HCT116 (cell line): ENCODE measurements around the gene ZNF800. TPM values are rescaled to one million over a fixed set of nuclear protein-coding genes. Genes with fewer than 3 reads are reported as not detected.

Source experiments
- ATAC-seq: fragments of 200-7000 bp; cut with Tn5 transposase; 2 replicates; pipeline ENCODE4 v1.9.1; 2020; ENCODE audit warnings: mild to moderate bottlenecking, moderate library complexity
- BruUV-seq: library from RNA; stranded (reverse); fragments of 400-500 nt; replicated peaks from 2 replicates; lab custom pipeline; 2021; lab: Mats Ljungman, UMichigan
- CTCF ChIA-PET: fragments of 300-600 bp; sonication (Branson Sonifier 250); formaldehyde crosslinking; loops from one replicate; lab custom pipeline; 2021; ENCODE audit warnings: antibody characterized with exemption; lab: Charles Lee
- POLR2A ChIA-PET: fragments of 300-600, 350-600 bp; sonication (Branson Sonifier 250); formaldehyde crosslinking; loops from one replicate; lab custom pipeline; 2021; ENCODE audit warnings: antibody characterized with exemption; lab: Charles Lee
- RAD21 ChIA-PET, 2 experiments: fragments of 300-600 bp; sonication (Branson Sonifier 250); formaldehyde crosslinking; loops; one replicate each; lab custom pipeline; 2023; ENCODE audit warnings: low total read pairs in 2 of 2; ENCODE audit not compliant: uncharacterized antibody in 2 of 2, unreplicated experiment in 2 of 2, low non-redundant PET in 1 of 2; lab: Charles Lee
- DNase-seq: peaks from one replicate; pipeline ENCODE4 v3.0.0-alpha.2; 2010; ENCODE audit warnings: low read depth, low spot score
- H2AFZ ChIP-seq: fragments of 200-600 bp; shearing (Covaris generic), sonication (generic); 2 replicates; pipeline ENCODE4 v1.6.1; 2017; ENCODE audit warnings: low read depth, mixed run types, mixed read lengths, antibody characterized with exemption, low read length; ENCODE audit not compliant: poor library complexity, severe bottlenecking
- H3K27ac ChIP-seq: 2 replicates; pipeline ENCODE4 v1.5.1; 2012; ENCODE audit warnings: low read depth, low read length
- H3K27me3 ChIP-seq: fragments of 200-600 bp; sonication (generic); 2 replicates; pipeline ENCODE4 v1.6.1; 2016; ENCODE audit warnings: mixed run types, low read length, mixed read lengths; ENCODE audit not compliant: insufficient read depth
- H3K36me3 ChIP-seq, 2 experiments: fragments of 200-500 bp in 1 of 2; fragments of 200-600 bp in 1 of 2; sonication (Bioruptor generic) in 1 of 2; sonication (generic) in 1 of 2; 2 replicates each; pipeline versions ENCODE4 v1.5.1 to v1.6.1; 2014 to 2016; ENCODE audit warnings: low read length in 2 of 2, inconsistent platforms in 1 of 2, mixed read lengths in 1 of 2, mixed run types in 1 of 2; ENCODE audit not compliant: insufficient read depth in 2 of 2, control insufficient read depth in 1 of 2
- H3K4me1 ChIP-seq, 2 experiments: fragments of 200-600 bp in 1 of 2; sonication (generic) in 1 of 2; 2 replicates each; pipeline versions ENCODE4 v1.5.1 to v1.6.1; 2012 to 2017; ENCODE audit warnings: low read length in 2 of 2, inconsistent platforms in 1 of 2, mild to moderate bottlenecking in 1 of 2, mixed read lengths in 1 of 2, mixed run types in 1 of 2, moderate library complexity in 1 of 2; ENCODE audit not compliant: insufficient read depth in 2 of 2, control insufficient read depth in 1 of 2
- H3K4me2 ChIP-seq: fragments of 200-600 bp; sonication (generic); 2 replicates; pipeline ENCODE4 v1.6.1; 2017; ENCODE audit warnings: mixed run types, low read length, mixed read lengths
- H3K4me3 ChIP-seq, 2 experiments: fragments of 200-600 bp in 1 of 2; sonication (generic) in 1 of 2; replicated peaks in 1 of 2; 2 replicates each; pipeline ENCODE4 v1.5.1; 2011 to 2016; ENCODE audit warnings: low read length in 2 of 2, control low read depth in 1 of 2, low read depth in 1 of 2, mild to moderate bottlenecking in 1 of 2, mixed read lengths in 1 of 2, mixed run types in 1 of 2
- H3K79me2 ChIP-seq: fragments of 200-600 bp; sonication (generic); 2 replicates; pipeline ENCODE4 v1.6.1; 2017; ENCODE audit warnings: mild to moderate bottlenecking, mixed run types, low read length, moderate library complexity, mixed read lengths; ENCODE audit not compliant: insufficient read depth
- H3K9ac ChIP-seq: fragments of 200-600 bp; sonication (generic); 2 replicates; pipeline ENCODE4 v1.6.1; 2016; ENCODE audit warnings: low read length, mixed read lengths
- H3K9me2 ChIP-seq: fragments of 200-600 bp; sonication (generic), shearing (Covaris generic); 2 replicates; pipeline ENCODE4 v1.6.1; 2017; ENCODE audit warnings: mixed run types, mild to moderate bottlenecking, moderate library complexity; ENCODE audit not compliant: insufficient read depth
- H3K9me3 ChIP-seq, 2 experiments: fragments of 200-500 bp in 1 of 2; fragments of 200-600 bp in 1 of 2; sonication (Bioruptor generic) in 1 of 2; sonication (generic) in 1 of 2; 2 replicates each; pipeline ENCODE4 v1.6.1; 2014 to 2017; ENCODE audit warnings: low read length in 2 of 2, mixed read lengths in 2 of 2, inconsistent platforms in 1 of 2, low read depth in 1 of 2, mild to moderate bottlenecking in 1 of 2, mixed run types in 1 of 2, moderate library complexity in 1 of 2; ENCODE audit not compliant: control insufficient read depth in 1 of 2, insufficient read depth in 1 of 2
- H4K20me1 ChIP-seq: fragments of 200-600 bp; sonication (generic), shearing (Covaris generic); 2 replicates; pipeline ENCODE4 v1.6.1; 2017; ENCODE audit warnings: mixed run types, mild to moderate bottlenecking, moderate library complexity; ENCODE audit not compliant: insufficient read depth
- CTCF ChIP-seq, 3 experiments: fragments of 200-600 bp in 1 of 3; sonication (generic) in 1 of 3; IDR thresholded peaks in 2 of 3; conservative IDR thresholded peaks in 1 of 3; 2 replicates each; pipeline ENCODE4 v1.5.1; 2012 to 2017; ENCODE audit warnings: low read depth in 2 of 3, low read length in 2 of 3, antibody characterized with exemption in 1 of 3, borderline replicate concordance in 1 of 3, control low read depth in 1 of 3, mild to moderate bottlenecking in 1 of 3, mixed read lengths in 1 of 3, mixed run types in 1 of 3, moderate library complexity in 1 of 3; ENCODE audit not compliant: insufficient read depth in 1 of 3
- EGR1 ChIP-seq: IDR thresholded peaks from 2 replicates; pipeline ENCODE4 v1.6.1; 2012; ENCODE audit warnings: low read depth
- ELF1 ChIP-seq: IDR thresholded peaks from 2 replicates; pipeline ENCODE4 v1.6.1; 2012; ENCODE audit warnings: low read depth, borderline replicate concordance
- EZH2 ChIP-seq: fragments of 200-600 bp; sonication (generic); IDR thresholded peaks from 2 replicates; pipeline ENCODE4 v1.6.1; 2017; ENCODE audit warnings: antibody characterized with exemption, mixed run types
- FOSL1 ChIP-seq: IDR thresholded peaks from 2 replicates; pipeline ENCODE4 v1.6.1; 2012; ENCODE audit warnings: low read depth
- JUND ChIP-seq: IDR thresholded peaks from 2 replicates; pipeline ENCODE4 v1.6.1; 2012
- POLR2A ChIP-seq: IDR thresholded peaks from 2 replicates; pipeline ENCODE4 v1.7.0; 2011; ENCODE audit warnings: borderline replicate concordance; ENCODE audit not compliant: insufficient read depth, insufficient read length; ENCODE audit errors: extremely low read depth
- POLR2AphosphoS5 ChIP-seq: IDR thresholded peaks from 2 replicates; pipeline ENCODE4 v1.6.1; 2011; ENCODE audit warnings: mild to moderate bottlenecking, low read depth, low read length, moderate library complexity
- SIN3A ChIP-seq: IDR thresholded peaks from 2 replicates; pipeline ENCODE4 v1.6.1; 2012; ENCODE audit warnings: low read depth
- SRF ChIP-seq: IDR thresholded peaks from 2 replicates; pipeline ENCODE4 v1.6.1; 2012; ENCODE audit warnings: low read depth
- YY1 ChIP-seq: IDR thresholded peaks from 2 replicates; pipeline ENCODE4 v1.6.1; 2011; ENCODE audit warnings: low read length, low read depth, moderate library complexity, mild to moderate bottlenecking; ENCODE audit not compliant: insufficient replicate concordance; ENCODE audit errors: extremely low read depth
- ZBTB33 ChIP-seq: IDR thresholded peaks from 2 replicates; pipeline ENCODE4 v1.6.1; 2011; ENCODE audit warnings: mild to moderate bottlenecking, low read length, moderate library complexity; ENCODE audit not compliant: insufficient replicate concordance; ENCODE audit errors: extremely low read depth
- ZFX ChIP-seq: fragments of 450-650 bp; IDR thresholded peaks from 2 replicates; pipeline ENCODE4 v1.6.1; 2017
- ZNF274 ChIP-seq: fragments of 200-500 bp; sonication (Bioruptor generic); IDR thresholded peaks from 2 replicates; pipeline ENCODE4 v1.6.1; 2014; ENCODE audit warnings: mild to moderate bottlenecking, low read depth, low read length, inconsistent platforms
- intact Hi-C: fragments of 100-400 bp; cut with micrococcal nuclease; formaldehyde crosslinking; loops from 2 replicates; pipeline ENCODE4 v1.10.0; 2022
- total RNA-seq: library from RNA; stranded (reverse); gene quantifications from one replicate; pipeline ENCODE4 v1.2.1, GENCODE V29; 2021; ENCODE audit not compliant: unreplicated experiment
- TF ChIP-seq, protein P1 (sequence below): IDR thresholded peaks from 2 replicates; pipeline ENCODE4 v1.6.1; 2012

Gene ZNF800
- total RNA-seq, 1 experiment from 2014 or later, result 30.9 TPM

DNA sequence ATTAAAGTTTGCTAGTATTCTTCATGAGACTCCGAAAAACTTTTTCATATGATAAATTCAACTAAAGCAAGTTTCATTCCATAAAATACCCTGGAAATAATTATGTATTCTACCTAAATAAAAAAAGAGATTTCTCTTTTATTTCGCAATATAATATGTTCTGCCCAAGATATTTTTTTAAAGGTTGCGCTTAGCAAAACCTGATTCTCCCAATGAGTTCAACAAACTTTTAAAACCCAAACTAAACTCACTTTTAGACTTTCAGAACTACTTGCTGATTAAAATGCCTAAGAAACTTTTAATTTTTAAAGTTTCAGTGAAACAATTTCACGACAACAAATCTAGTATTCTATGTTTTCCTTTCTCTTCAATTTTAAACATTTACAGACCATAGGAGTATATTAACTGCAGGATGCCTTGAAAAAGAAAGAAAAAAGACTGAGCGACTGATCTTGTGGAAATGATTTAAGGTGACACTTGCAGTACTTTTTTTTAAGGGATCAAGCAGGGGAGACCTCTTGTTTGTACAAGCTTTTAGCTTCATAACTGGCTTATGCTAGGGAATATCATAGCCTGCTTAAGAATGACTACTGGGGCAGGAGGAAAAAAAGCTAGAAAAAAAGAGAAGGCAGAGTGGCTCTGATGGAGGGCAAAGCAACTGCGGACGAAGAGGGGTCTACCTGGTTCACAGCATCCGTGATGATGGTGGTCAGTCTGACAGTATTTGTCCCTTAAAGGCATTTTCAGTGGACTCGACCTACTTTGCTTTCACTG lies 1.5 kb downstream of the ZNF800 start:
- CTCF ChIA-PET, result no interaction called here
- H3K27me3 ChIP-seq, result no peaks in the 10 kb centered on the region
- H3K79me2 ChIP-seq, result peaks cover 63% of the 10 kb centered on the region
- no peaks in the 10 kb centered on the region for H3K9me3 ChIP-seq
- H3K9ac ChIP-seq, result peak overlapping the region; percentile 90
- H3K4me1 ChIP-seq, result peaks cover 4 to 13% of the 10 kb centered on the region in 2 experiments; a peak in 3 of 4 replicates
- H3K9me2 ChIP-seq, result no peaks in the 10 kb centered on the region
- DNase-seq (no peak), ATAC-seq (no peak)
- no peak overlapping the region for H2AFZ ChIP-seq
- peaks cover 7 to 18% of the 10 kb centered on the region in 2 experiments for H3K36me3 ChIP-seq
- H4K20me1 ChIP-seq, result no peaks in the 10 kb centered on the region
- H3K4me3 ChIP-seq, result peak overlapping the region; percentile 78 to 82
- TSS peak; percentile 60 for BruUV-seq
- RAD21 ChIA-PET, result no interaction called here
- H3K27ac ChIP-seq, result peak overlapping the region; percentile 57
- TF ChIP-seq EZH2, result no peak
- H3K4me2 ChIP-seq, result peak overlapping the region; percentile 96
- POLR2A ChIA-PET, result no interaction called here
- intact Hi-C loops, result loop anchor here (5.0 kb wide), 1 partner anchor 196 kb away; the partner anchor contains the start of genes ARF5 and GCC1

- Histone ChIP-seq H3K9ac (no peak overlapping the region), H3K4me2 (peak overlapping the region; percentile 96; the same call in 1 of the 2 replicates), H3K9me3 (no peaks in the 10 kb centered on the region), H3K36me3 (peaks cover 9 to 18% of the 10 kb centered on the region in 2 experiments), H2AFZ (no peak overlapping the region), H3K27me3 (no peaks in the 10 kb centered on the region), H3K4me3 (no peak overlapping the region), H3K9me2 (no peaks in the 10 kb centered on the region), H3K79me2 (peaks cover 70% of the 10 kb centered on the region), H3K27ac (no peak overlapping the region), H3K4me1 (peaks cover 4 to 13% of the 10 kb centered on the region in 2 experiments; a peak in 3 of 4 replicates), H4K20me1 (no peaks in the 10 kb centered on the region)
- intact Hi-C loops, result loop anchor here (5.0 kb wide), 1 partner anchor 197 kb away; the partner anchor contains the start of genes ARF5 and GCC1
- POLR2A ChIA-PET, result no interaction called here
- RAD21 ChIA-PET, result no interaction called here
- DNase-seq (no peak), ATAC-seq (no peak)
- no TSS peak for BruUV-seq
- CTCF ChIA-PET, result no interaction called here
- TF ChIP-seq SRF, result no peak
- no peak for TF ChIP-seq JUND
- no peak for TF ChIP-seq POLR2A
- TF ChIP-seq EGR1, result no peak
- no peak for TF ChIP-seq ZFX
- no peak for TF ChIP-seq EZH2
- no peak for TF ChIP-seq FOSL1
- TF ChIP-seq SIN3A, result no peak
- TF ChIP-seq ELF1, result no peak
- TF ChIP-seq, protein P1, sequence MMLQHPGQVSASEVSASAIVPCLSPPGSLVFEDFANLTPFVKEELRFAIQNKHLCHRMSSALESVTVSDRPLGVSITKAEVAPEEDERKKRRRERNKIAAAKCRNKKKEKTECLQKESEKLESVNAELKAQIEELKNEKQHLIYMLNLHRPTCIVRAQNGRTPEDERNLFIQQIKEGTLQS, result no peak
- TF ChIP-seq CTCF (IDR thresholded peaks at IDR 0.05 in 2 of 3, conservative IDR thresholded peaks at IDR 0.05 in 1 of 3; ENCODE audit: borderline replicate concordance in 1 of 3, insufficient read depth in 1 of 3, low read depth in 2 of 3, low read length in 2 of 3), result no peak
- TF ChIP-seq YY1, result no peak
- TF ChIP-seq POLR2AphosphoS5, result no peak
- TF ChIP-seq ZBTB33, result no peak
- TF ChIP-seq ZNF274, result no peak
These were observed 2.2 kb downstream of the ZNF800 start for GRCh38 chr7:127390186-127390816.
